Panc1 (cell line): ENCODE results near the gene ABCB8. TPM values are rescaled to one million over a fixed set of nuclear protein-coding genes. Genes with fewer than 3 reads are reported as not detected.

Source experiments
- ATAC-seq: fragments of 200-7000 bp; cut with Tn5 transposase; 2 replicates; pipeline ENCODE4 v1.9.1; 2020; ENCODE audit warnings: mild to moderate bottlenecking, moderate library complexity
- BruUV-seq: library from RNA; stranded (reverse); fragments of 400-500 nt; replicated peaks from 2 replicates; lab custom pipeline; 2021; lab: Mats Ljungman, UMichigan
- CTCF ChIA-PET: fragments of 300-600 bp; sonication (Branson Sonifier 250); formaldehyde crosslinking; loops from one replicate; lab custom pipeline; 2022; ENCODE audit warnings: antibody characterized with exemption; lab: Charles Lee
- POLR2A ChIA-PET: fragments of 300-600 bp; sonication (Branson Sonifier 250); formaldehyde crosslinking; loops from one replicate; lab custom pipeline; 2022; ENCODE audit warnings: antibody characterized with exemption; lab: Charles Lee
- DNase-seq: peaks from one replicate; pipeline ENCODE4 v3.0.0-alpha.2; 2010; ENCODE audit warnings: low read depth, low spot score
- H3K27ac ChIP-seq: 2 replicates; pipeline ENCODE4 v1.5.1; 2011; ENCODE audit warnings: mild to moderate bottlenecking, low read length, inconsistent platforms
- H3K27me3 ChIP-seq: fragments of 200-500 bp; sonication (Bioruptor generic); 2 replicates; pipeline ENCODE4 v1.6.0; 2014; ENCODE audit warnings: low read length, inconsistent platforms; ENCODE audit not compliant: control insufficient read depth, insufficient read depth
- H3K36me3 ChIP-seq: fragments of 200-500 bp; sonication (Bioruptor generic); 2 replicates; pipeline ENCODE4 v1.5.1; 2014; ENCODE audit warnings: inconsistent platforms, mild to moderate bottlenecking, low read length, moderate library complexity; ENCODE audit not compliant: control insufficient read depth, insufficient read depth
- H3K4me1 ChIP-seq: 2 replicates; pipeline ENCODE4 v1.5.1; 2011; ENCODE audit warnings: inconsistent platforms, mild to moderate bottlenecking, low read length, moderate library complexity; ENCODE audit not compliant: control insufficient read depth, insufficient read depth
- H3K4me3 ChIP-seq, 2 experiments: 2 replicates each; pipeline ENCODE4 v1.5.1; 2011 to 2012; ENCODE audit warnings: low read depth in 2 of 2, low read length in 2 of 2, mild to moderate bottlenecking in 2 of 2, inconsistent platforms in 1 of 2, moderate library complexity in 1 of 2
- H3K9me3 ChIP-seq: fragments of 200-500 bp; sonication (Bioruptor generic); 2 replicates; pipeline ENCODE4 v1.5.1; 2014; ENCODE audit warnings: low read depth, mild to moderate bottlenecking, inconsistent platforms, low read length, moderate library complexity; ENCODE audit not compliant: control insufficient read depth, insufficient read depth
- POLR2AphosphoS5 ChIP-seq: IDR thresholded peaks from 2 replicates; pipeline ENCODE4 v1.6.1; 2012; ENCODE audit warnings: mild to moderate bottlenecking, low read depth, low read length, moderate library complexity
- SIN3A ChIP-seq: IDR thresholded peaks from 2 replicates; pipeline ENCODE4 v1.6.1; 2012; ENCODE audit warnings: low read depth, mild to moderate bottlenecking, low read length, moderate library complexity, borderline replicate concordance; ENCODE audit not compliant: insufficient read depth
- TCF7L2 ChIP-seq: IDR thresholded peaks from 2 replicates; pipeline ENCODE4 v1.6.1; 2011; ENCODE audit warnings: mild to moderate bottlenecking, low read depth, low read length, inconsistent platforms
- in situ Hi-C: cut with HindIII; loops from 2 replicates; pipeline ENCODE4 v1.10.0; 2016; ENCODE audit warnings: low sequenced_read_pairs, low pct_unique_long_range_greater_than_20kb
- intact Hi-C: fragments of 100-400 bp; cut with micrococcal nuclease; formaldehyde crosslinking; loops from one replicate; pipeline ENCODE4 v1.10.0; 2022; ENCODE audit not compliant: unreplicated experiment
- total RNA-seq: library from RNA; stranded (reverse); gene quantifications from one replicate; pipeline ENCODE4 v1.2.1, GENCODE V29; 2021; ENCODE audit not compliant: unreplicated experiment
- TF ChIP-seq, protein P1 (sequence below): fragments of 450-650 bp; IDR thresholded peaks from 2 replicates; pipeline ENCODE4 v1.5.1; 2017; ENCODE audit warnings: mild to moderate bottlenecking
- TF ChIP-seq, protein P2 (sequence below), 2 experiments: IDR thresholded peaks; 2 replicates each; pipeline ENCODE4 v1.6.1; 2011 to 2012; ENCODE audit warnings: low read depth in 2 of 2, control low read depth in 1 of 2, low read length in 1 of 2, mild to moderate bottlenecking in 1 of 2, moderate library complexity in 1 of 2; ENCODE audit not compliant: insufficient read depth in 1 of 2

The ABCB8 gene
- total RNA-seq, 1 experiment from 2014 or later = 49.8 TPM

DNA sequence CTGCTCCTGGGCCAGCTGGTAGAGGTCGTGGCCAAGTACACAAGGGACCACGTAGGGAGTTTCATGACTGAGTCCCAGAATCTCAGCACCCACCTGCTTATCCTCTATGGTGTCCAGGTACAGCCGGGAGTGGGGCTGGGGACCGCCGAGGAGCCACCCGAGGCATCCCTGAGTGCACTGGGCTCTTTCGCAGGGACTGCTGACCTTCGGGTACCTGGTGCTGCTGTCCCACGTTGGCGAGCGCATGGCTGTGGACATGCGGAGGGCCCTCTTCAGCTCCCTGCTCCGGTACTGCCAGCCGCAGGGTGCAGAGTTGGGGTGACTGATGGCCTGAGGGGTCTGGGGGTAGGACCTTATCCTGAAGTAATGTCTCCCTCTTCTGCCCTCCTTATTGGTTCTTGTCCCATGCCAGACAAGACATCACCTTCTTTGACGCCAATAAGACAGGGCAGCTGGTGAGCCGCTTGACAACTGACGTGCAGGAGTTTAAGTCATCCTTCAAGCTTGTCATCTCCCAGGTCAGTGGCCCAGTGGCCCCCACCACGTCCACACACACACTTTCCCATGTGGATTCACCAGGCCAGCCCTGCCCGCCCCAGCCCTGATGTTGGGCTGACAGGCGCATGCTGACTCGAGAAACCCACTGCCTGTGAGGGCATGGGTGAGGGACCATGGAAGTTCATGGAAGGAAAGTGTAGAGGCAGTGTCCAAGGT, 6.2 kb downstream of the ABCB8 start:
- Histone ChIP-seq H3K27ac (no peak overlapping the region), H3K27me3 (no peaks in the 10 kb centered on the region), H3K9me3 (no peaks in the 10 kb centered on the region), H3K4me1 (peaks cover 11% of the 10 kb centered on the region), H3K4me3 (no peak overlapping the region), H3K36me3 (no peaks in the 10 kb centered on the region)
- ATAC-seq (no peak), DNase-seq (no peak)
- TF ChIP-seq SIN3A = no peak
- TF ChIP-seq, protein P1, sequence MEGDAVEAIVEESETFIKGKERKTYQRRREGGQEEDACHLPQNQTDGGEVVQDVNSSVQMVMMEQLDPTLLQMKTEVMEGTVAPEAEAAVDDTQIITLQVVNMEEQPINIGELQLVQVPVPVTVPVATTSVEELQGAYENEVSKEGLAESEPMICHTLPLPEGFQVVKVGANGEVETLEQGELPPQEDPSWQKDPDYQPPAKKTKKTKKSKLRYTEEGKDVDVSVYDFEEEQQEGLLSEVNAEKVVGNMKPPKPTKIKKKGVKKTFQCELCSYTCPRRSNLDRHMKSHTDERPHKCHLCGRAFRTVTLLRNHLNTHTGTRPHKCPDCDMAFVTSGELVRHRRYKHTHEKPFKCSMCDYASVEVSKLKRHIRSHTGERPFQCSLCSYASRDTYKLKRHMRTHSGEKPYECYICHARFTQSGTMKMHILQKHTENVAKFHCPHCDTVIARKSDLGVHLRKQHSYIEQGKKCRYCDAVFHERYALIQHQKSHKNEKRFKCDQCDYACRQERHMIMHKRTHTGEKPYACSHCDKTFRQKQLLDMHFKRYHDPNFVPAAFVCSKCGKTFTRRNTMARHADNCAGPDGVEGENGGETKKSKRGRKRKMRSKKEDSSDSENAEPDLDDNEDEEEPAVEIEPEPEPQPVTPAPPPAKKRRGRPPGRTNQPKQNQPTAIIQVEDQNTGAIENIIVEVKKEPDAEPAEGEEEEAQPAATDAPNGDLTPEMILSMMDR = no peak
- TF ChIP-seq, protein P2, sequence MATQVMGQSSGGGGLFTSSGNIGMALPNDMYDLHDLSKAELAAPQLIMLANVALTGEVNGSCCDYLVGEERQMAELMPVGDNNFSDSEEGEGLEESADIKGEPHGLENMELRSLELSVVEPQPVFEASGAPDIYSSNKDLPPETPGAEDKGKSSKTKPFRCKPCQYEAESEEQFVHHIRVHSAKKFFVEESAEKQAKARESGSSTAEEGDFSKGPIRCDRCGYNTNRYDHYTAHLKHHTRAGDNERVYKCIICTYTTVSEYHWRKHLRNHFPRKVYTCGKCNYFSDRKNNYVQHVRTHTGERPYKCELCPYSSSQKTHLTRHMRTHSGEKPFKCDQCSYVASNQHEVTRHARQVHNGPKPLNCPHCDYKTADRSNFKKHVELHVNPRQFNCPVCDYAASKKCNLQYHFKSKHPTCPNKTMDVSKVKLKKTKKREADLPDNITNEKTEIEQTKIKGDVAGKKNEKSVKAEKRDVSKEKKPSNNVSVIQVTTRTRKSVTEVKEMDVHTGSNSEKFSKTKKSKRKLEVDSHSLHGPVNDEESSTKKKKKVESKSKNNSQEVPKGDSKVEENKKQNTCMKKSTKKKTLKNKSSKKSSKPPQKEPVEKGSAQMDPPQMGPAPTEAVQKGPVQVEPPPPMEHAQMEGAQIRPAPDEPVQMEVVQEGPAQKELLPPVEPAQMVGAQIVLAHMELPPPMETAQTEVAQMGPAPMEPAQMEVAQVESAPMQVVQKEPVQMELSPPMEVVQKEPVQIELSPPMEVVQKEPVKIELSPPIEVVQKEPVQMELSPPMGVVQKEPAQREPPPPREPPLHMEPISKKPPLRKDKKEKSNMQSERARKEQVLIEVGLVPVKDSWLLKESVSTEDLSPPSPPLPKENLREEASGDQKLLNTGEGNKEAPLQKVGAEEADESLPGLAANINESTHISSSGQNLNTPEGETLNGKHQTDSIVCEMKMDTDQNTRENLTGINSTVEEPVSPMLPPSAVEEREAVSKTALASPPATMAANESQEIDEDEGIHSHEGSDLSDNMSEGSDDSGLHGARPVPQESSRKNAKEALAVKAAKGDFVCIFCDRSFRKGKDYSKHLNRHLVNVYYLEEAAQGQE (IDR thresholded peaks at IDR 0.05; ENCODE audit: insufficient read depth in 1 of 2, low read depth in 2 of 2, low read length in 1 of 2) = no peak
- no peak for TF ChIP-seq POLR2AphosphoS5
- no peak for TF ChIP-seq TCF7L2
- POLR2A ChIA-PET = no interaction called here
- in situ Hi-C loops (no loop called here), intact Hi-C loops (no loop called here)
- CTCF ChIA-PET = no interaction called here
- BruUV-seq = no TSS peak

- no TSS peak for BruUV-seq
- Histone ChIP-seq H3K4me1 (peaks cover 15% of the 10 kb centered on the region), H3K27ac (no peak overlapping the region), H3K9me3 (no peaks in the 10 kb centered on the region), H3K4me3 (no peak overlapping the region), H3K36me3 (no peaks in the 10 kb centered on the region), H3K27me3 (no peaks in the 10 kb centered on the region)
- POLR2A ChIA-PET = no interaction called here
- ATAC-seq (no peak), DNase-seq (no peak)
- in situ Hi-C loops = no loop called here
- CTCF ChIA-PET = no interaction called here
- no peak for TF ChIP-seq SIN3A
- no peak for TF ChIP-seq POLR2AphosphoS5
- TF ChIP-seq, protein P1 = no peak
- TF ChIP-seq, protein P2 (IDR thresholded peaks at IDR 0.05; ENCODE audit: insufficient read depth in 1 of 2, low read depth in 2 of 2, low read length in 1 of 2) = no peak
- no peak for TF ChIP-seq TCF7L2
- intact Hi-C loops = no loop called here
Measured at GRCh38 chr7:151035026-151035717, 6.9 kb downstream of the ABCB8 start.
